ENCODE measurements around the gene CHD9. TPM values are rescaled to one million over a fixed set of nuclear protein-coding genes. Genes with fewer than 3 reads are reported as not detected.

Gene CHD9
- total RNA-seq, 2 donors from 2014 or later, result 56.3 to 62.6 TPM

DNA sequence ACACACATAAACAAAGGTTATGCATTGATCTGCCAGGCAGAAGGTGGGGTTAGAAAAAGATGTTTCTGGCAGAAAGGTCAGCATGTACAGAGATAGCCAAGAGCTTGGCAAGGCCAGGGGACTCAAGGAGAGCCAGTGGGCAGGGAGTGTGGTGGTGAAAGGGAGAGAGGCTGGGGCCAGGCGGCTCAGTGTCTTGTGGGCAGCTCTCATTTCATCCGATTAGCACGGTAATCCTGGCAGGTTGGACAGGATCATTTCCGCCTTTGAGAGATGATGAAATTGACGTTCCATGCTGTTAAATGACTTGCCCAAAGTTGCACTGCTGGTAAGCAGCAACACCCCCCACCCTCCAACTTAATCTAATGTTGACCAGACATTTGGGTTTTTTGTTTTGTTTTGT lies 3.6 kb downstream of the CHD9 start:
- TF ChIP-seq POLR2A (IDR thresholded peaks at IDR 0.05) (no peak), POLR2AphosphoS5 (IDR thresholded peaks at IDR 0.05) (no peak)
- TF ChIP-seq, protein P1, sequence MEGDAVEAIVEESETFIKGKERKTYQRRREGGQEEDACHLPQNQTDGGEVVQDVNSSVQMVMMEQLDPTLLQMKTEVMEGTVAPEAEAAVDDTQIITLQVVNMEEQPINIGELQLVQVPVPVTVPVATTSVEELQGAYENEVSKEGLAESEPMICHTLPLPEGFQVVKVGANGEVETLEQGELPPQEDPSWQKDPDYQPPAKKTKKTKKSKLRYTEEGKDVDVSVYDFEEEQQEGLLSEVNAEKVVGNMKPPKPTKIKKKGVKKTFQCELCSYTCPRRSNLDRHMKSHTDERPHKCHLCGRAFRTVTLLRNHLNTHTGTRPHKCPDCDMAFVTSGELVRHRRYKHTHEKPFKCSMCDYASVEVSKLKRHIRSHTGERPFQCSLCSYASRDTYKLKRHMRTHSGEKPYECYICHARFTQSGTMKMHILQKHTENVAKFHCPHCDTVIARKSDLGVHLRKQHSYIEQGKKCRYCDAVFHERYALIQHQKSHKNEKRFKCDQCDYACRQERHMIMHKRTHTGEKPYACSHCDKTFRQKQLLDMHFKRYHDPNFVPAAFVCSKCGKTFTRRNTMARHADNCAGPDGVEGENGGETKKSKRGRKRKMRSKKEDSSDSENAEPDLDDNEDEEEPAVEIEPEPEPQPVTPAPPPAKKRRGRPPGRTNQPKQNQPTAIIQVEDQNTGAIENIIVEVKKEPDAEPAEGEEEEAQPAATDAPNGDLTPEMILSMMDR (IDR thresholded peaks at IDR 0.05), result no peak
- no peak for DNase-seq (ENCODE audit: low spot score)
- no peaks in the 10 kb centered on the region for H3K4me1 ChIP-seq (replicated peaks)
- no peaks in the 10 kb centered on the region for H3K36me3 ChIP-seq
- no peak overlapping the region for H3K4me3 ChIP-seq
- 73% methylated on average over 5 of the region's 5 CpGs for WGBS
- H3K9me3 ChIP-seq, result no peaks in the 10 kb centered on the region
- intact Hi-C loops (cut with DNase I), result loop anchor here (5.0 to 10.0 kb wide), 3 partner anchors 34 to 226 kb away; no protein-coding TSS in a partner anchor
- no peaks in the 10 kb centered on the region for H3K27me3 ChIP-seq (replicated peaks; ENCODE audit: insufficient read depth)
- no peak overlapping the region for H3K27ac ChIP-seq

DNA sequence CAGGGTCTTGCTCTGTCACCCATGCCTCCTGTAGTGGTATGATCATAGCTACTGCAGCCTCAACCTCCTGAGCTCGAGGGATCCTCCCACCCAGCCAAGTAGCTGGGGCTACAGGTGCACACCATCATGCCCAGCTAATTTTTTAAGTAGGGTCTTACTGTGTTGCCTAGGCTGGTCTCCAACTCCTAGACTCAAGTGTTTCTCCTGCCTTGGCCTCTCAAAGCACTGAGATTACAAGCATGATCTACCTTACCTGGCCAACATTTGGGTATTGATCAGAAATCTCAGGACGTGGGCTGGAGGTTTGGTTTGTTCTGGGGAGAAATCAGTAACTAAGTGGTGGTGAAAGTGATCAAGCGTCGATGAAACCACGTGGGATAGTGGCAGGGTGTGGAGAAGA lies 4.1 kb downstream of the CHD9 start:
- H3K4me1 ChIP-seq (replicated peaks), result no peaks in the 10 kb centered on the region
- DNase-seq (ENCODE audit: low spot score), result no peak
- no peaks in the 10 kb centered on the region for H3K36me3 ChIP-seq
- 97% methylated on average over 5 of the region's 5 CpGs for WGBS
- TF ChIP-seq, protein P1 (IDR thresholded peaks at IDR 0.05), result no peak
- TF ChIP-seq POLR2A (IDR thresholded peaks at IDR 0.05) (no peak), POLR2AphosphoS5 (IDR thresholded peaks at IDR 0.05) (no peak)
- H3K4me3 ChIP-seq, result no peak overlapping the region
- no peak overlapping the region for H3K27ac ChIP-seq
- H3K27me3 ChIP-seq (replicated peaks; ENCODE audit: insufficient read depth), result no peaks in the 10 kb centered on the region
- intact Hi-C loops (cut with DNase I), result loop anchor here (5.0 to 10.0 kb wide), 3 partner anchors 33 to 226 kb away; no protein-coding TSS in a partner anchor
- no peaks in the 10 kb centered on the region for H3K9me3 ChIP-seq

GRCh38 chr16:53059672-53060071 lies 4.9 kb downstream of the CHD9 start:
- Histone ChIP-seq H3K27me3 (replicated peaks; ENCODE audit: insufficient read depth) (no peaks in the 10 kb centered on the region), H3K4me1 (replicated peaks) (no peaks in the 10 kb centered on the region), H3K36me3 (no peaks in the 10 kb centered on the region), H3K27ac (no peak overlapping the region), H3K9me3 (no peaks in the 10 kb centered on the region), H3K4me3 (no peak overlapping the region)
- intact Hi-C loops (cut with DNase I), result loop anchor here (5.0 to 10.0 kb wide), 3 partner anchors 33 to 225 kb away; no protein-coding TSS in a partner anchor
- DNase-seq (ENCODE audit: low spot score), result no peak
- no peak for TF ChIP-seq POLR2A (IDR thresholded peaks at IDR 0.05)
- no peak for TF ChIP-seq POLR2AphosphoS5 (IDR thresholded peaks at IDR 0.05)
- TF ChIP-seq, protein P1 (IDR thresholded peaks at IDR 0.05), result no peak
- 89% methylated on average over 7 of the region's 7 CpGs for WGBS

DNA sequence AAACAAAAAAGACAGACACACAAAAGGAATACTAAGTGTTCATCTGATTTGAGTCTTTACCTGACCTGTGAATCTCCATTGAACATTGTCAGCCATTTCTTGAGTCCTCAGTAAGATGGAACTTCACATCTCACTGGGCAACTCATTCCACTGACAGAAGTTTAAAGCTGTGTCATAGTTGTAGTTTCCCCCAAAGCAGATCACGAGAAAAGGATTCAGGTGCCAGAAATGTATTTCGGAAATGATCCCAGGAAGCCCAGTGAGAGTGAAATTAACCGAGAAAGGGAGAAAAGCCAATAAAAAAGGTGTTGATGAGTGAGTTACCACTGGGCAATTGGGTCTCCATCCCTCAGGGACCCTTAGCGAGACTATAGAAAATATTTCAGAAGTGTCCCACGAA lies 6.5 kb downstream of the CHD9 start:
- no peaks in the 10 kb centered on the region for H3K27me3 ChIP-seq (replicated peaks; ENCODE audit: insufficient read depth)
- TF ChIP-seq POLR2A (IDR thresholded peaks at IDR 0.05) (no peak), POLR2AphosphoS5 (IDR thresholded peaks at IDR 0.05) (no peak)
- TF ChIP-seq, protein P1 (IDR thresholded peaks at IDR 0.05), result no peak
- 97% methylated on average over 5 of the region's 5 CpGs for WGBS
- H3K36me3 ChIP-seq, result no peaks in the 10 kb centered on the region
- intact Hi-C loops (cut with DNase I), result no loop called here
- no peak overlapping the region for H3K27ac ChIP-seq
- no peaks in the 10 kb centered on the region for H3K9me3 ChIP-seq
- H3K4me3 ChIP-seq, result no peak overlapping the region
- H3K4me1 ChIP-seq (replicated peaks), result no peaks in the 10 kb centered on the region
- DNase-seq (ENCODE audit: low spot score), result no peak

DNA sequence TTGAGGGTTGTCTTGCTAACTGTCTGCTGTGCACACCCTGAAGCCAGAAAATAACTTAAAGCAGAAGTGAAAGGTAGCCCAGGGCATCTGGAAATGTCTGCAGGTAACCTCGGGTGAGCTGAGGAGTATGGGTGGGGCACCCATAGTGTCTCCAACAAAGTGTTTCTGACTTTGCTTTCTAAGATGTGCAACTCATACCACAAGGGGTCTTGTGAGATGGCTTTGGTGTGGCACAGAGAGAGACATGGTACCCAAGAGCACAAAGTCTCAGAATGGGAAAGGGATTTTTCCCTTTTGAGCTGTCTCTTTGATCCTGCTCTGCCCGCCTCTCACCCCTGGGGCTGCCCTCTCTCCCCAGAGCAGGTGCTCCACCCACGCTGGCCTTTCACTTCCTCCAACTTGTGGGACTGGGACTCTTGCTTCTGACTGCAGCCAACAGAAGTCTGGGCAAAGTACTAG lies 6.9 kb downstream of the CHD9 start:
- DNase-seq (ENCODE audit: low spot score), result no peak
- H3K9me3 ChIP-seq, result no peaks in the 10 kb centered on the region
- TF ChIP-seq POLR2AphosphoS5 (IDR thresholded peaks at IDR 0.05), result no peak
- TF ChIP-seq POLR2A (IDR thresholded peaks at IDR 0.05), result no peak
- TF ChIP-seq, protein P1 (IDR thresholded peaks at IDR 0.05), result no peak
- H3K27ac ChIP-seq, result no peak overlapping the region
- H3K4me1 ChIP-seq (replicated peaks), result no peaks in the 10 kb centered on the region
- H3K27me3 ChIP-seq (replicated peaks; ENCODE audit: insufficient read depth), result no peaks in the 10 kb centered on the region
- no peaks in the 10 kb centered on the region for H3K36me3 ChIP-seq
- no peak overlapping the region for H3K4me3 ChIP-seq
- intact Hi-C loops (cut with DNase I), result no loop called here
- WGBS, result 42% methylated on average over 3 of the region's 3 CpGs

Data from prostate gland (tissue), 2 donors.